Bone marrow (tissue), 2 donors: Measurements from ENCODE around the gene STS.

Experiments used
- DNase-seq, 2 donors: peaks; one replicate each; lab custom pipeline; 2025; lab: John Stamatoyannopoulos, UW

Gene STS

DNA sequence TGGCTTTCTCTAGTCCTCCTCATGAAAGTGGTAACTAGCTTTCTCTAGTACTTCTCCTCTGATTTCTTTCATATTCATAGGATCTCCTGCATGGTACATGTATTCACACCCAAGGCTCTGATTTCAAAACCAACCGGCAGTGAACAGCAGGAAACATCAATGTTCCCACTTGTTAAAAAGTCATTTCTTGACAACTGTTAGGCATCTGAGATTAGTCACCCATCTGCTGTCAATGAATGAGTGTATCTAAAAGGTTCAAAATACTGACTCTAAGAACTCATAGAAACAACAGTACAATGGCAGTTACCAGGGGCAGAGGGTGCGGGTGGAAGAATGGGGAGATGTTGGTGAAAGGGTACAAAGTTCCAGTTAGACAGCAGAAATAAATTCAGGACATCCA is 31.9 kb downstream of the STS start:
- DNase-seq = no peak

DNA sequence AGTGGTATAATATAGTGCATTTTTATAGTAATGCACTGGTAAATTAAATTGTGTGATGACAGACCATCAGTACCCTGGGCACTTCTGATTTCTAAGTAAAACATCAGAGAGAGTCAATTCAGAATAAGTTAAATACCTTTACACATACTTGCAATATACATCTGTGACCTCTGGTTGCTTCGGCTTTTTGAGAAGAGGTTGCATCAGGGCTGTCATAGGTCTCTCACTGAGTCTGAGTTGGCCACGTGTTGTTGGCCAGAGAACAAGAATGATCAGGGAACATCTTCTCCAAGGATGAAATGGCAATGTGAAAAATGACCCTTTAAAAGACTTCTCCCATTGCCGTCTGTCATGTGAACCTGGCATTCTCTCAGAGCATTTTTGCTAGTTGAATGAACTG is 37.3 kb downstream of the STS start:
- no peak for DNase-seq

DNA sequence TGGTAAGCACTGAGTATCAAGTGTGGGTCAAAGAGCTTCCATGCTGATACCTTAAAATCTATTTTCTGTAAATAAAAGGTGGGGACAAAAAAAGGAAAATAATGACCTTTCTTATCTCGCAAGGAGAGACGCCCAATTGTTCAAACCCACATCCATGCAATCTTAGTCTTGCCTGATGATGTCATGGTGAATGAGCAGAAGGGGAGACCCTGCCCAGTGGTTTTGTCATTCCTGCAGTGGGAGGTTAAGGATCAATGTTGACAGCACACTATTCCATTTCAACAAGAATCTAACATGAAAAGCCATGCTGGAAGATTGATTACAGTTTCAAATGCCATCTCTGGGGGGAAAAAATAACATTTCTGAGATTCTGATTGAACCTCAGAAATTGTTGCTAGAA is 41.2 kb downstream of the STS start:
- DNase-seq = no peak

DNA sequence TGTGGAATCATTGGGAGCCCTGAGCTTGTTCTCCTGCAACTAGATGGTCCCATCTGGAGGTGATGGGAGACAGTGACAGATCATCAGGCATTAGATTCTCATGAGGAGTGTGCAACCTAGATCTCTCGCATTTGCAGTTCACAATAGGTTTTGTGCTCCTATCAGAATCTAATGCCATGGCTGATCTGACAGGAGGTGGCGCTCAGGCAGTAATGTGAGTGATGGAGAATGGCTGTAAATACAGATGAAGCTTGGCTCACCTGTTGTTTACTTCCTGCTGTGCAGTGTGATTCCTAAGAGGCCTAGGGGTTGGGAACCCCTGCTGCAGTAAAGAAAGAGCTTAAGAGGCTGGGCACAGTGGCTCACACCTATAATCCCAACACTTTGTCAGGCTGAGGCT is 42.6 kb downstream of the STS start:
- no peak for DNase-seq

DNA sequence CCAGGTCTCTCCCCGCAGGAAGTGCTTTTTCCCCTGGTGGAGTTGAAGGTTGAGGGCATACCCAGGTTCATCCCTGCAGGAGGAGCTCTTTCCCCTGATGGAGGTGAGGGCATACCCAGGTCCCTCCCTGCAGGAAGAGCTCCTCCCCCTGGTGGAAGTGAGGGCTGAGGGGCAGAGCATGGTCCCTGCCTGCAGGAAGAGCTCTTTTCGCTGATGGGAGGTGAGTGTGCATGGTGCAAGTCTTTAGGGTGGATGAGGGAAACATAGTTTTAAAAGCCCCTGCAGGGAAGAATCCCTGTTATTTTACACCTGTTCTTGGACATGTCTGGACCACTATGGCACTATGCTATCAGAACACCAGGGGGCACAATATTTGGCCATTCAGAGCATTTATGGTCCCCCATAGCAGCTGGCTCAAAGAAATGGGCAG is 44.2 kb downstream of the STS start:
- no peak for DNase-seq

DNA sequence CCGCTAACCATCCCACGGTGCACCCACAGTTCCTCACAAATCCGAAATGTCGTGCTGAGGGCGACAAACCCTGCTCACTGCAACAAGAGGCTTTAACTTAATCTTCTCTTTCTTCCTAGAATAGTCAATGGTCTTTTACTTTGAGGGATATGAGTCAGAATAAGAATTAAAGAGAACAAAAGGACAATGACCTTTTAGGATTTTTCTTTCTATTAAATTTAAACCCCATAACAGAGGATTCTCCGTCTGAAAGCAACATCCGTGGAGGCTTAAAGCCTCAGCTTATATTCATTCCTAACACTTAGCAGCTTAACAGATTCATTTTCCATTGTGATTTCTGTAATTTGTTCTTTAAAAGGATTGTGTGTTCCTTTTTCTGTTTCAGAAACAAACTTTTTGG is 45.4 kb downstream of the STS start:
- no peak for DNase-seq

DNA sequence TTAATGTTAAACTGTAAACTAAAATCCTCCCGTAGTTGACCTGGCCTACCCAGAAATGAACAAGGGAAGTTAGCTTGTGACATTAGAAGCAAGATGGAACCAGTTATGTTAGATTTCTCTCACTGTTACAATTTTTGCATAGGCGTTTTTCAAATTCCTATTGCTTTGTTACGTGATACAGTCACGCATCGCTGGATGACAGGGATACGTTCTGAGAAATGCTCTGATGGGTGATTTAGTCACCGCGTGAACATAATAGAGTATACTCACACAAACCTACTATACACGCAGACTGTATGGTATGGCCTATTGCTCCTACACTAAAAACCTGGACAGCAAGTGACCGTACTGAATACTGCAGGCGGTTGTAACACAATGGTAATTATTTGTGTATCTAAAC is 47.1 kb downstream of the STS start:
- no peak for DNase-seq
